Measurements from ENCODE around the gene BOC.

BOC gene, protein sequence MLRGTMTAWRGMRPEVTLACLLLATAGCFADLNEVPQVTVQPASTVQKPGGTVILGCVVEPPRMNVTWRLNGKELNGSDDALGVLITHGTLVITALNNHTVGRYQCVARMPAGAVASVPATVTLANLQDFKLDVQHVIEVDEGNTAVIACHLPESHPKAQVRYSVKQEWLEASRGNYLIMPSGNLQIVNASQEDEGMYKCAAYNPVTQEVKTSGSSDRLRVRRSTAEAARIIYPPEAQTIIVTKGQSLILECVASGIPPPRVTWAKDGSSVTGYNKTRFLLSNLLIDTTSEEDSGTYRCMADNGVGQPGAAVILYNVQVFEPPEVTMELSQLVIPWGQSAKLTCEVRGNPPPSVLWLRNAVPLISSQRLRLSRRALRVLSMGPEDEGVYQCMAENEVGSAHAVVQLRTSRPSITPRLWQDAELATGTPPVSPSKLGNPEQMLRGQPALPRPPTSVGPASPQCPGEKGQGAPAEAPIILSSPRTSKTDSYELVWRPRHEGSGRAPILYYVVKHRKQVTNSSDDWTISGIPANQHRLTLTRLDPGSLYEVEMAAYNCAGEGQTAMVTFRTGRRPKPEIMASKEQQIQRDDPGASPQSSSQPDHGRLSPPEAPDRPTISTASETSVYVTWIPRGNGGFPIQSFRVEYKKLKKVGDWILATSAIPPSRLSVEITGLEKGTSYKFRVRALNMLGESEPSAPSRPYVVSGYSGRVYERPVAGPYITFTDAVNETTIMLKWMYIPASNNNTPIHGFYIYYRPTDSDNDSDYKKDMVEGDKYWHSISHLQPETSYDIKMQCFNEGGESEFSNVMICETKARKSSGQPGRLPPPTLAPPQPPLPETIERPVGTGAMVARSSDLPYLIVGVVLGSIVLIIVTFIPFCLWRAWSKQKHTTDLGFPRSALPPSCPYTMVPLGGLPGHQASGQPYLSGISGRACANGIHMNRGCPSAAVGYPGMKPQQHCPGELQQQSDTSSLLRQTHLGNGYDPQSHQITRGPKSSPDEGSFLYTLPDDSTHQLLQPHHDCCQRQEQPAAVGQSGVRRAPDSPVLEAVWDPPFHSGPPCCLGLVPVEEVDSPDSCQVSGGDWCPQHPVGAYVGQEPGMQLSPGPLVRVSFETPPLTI

DNA sequence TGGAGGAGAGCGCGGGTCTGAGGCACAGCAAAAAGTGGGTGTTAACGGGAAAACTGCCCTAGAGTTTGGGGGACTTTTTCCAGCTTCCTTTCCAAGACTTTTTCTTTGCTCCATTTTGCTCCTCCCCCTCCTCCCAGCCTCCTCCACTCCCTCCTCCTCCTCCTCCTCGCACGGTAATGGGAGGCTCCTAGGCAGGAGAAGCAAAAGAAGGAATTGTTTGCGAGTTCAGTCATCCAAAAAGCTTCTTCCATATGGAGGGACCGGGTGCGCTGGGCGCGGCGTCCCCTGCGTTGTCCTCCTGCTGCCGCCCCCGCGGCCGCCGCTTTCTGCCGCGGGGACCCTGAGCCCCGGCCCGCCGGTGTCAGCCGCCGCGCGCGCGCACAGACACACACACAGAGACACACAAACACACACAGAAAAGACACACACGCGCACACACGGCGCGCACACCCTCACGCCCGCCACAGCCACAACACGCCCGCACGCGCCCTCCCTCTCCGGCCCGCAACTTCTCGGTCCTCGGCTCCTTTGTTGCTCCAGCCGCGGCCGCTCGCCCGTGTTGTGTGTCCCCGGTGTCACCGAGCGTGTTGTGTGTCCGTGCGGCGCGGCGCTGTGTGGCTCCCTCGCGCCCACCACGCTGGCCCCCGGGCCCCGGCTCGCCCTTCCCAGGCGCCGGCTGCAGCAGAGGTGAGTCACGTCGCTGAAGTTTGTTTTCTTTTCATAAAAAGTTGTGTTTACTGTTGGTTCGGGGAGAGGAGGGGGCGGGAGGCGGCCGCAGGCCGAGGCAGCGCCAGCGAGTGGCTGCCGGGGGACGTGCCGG, at the start of gene BOC:
BOC (plus strand) TSS at position 228 of the 820 bp plus-strand sequence. CDS start 38,246 bp downstream, outside the sequence.
- ChIA-PET POLR2A (no interaction called here), CTCF (no interaction called here)
- TF ChIP-seq, protein P1, sequence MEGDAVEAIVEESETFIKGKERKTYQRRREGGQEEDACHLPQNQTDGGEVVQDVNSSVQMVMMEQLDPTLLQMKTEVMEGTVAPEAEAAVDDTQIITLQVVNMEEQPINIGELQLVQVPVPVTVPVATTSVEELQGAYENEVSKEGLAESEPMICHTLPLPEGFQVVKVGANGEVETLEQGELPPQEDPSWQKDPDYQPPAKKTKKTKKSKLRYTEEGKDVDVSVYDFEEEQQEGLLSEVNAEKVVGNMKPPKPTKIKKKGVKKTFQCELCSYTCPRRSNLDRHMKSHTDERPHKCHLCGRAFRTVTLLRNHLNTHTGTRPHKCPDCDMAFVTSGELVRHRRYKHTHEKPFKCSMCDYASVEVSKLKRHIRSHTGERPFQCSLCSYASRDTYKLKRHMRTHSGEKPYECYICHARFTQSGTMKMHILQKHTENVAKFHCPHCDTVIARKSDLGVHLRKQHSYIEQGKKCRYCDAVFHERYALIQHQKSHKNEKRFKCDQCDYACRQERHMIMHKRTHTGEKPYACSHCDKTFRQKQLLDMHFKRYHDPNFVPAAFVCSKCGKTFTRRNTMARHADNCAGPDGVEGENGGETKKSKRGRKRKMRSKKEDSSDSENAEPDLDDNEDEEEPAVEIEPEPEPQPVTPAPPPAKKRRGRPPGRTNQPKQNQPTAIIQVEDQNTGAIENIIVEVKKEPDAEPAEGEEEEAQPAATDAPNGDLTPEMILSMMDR (IDR thresholded peaks at IDR 0.05; ENCODE audit: control extremely low read depth, extremely low read depth, low read depth, missing control alignments) = no peak
- peak; percentile 22 for DNase-seq (ENCODE audit: extremely low spot score)

DNA sequence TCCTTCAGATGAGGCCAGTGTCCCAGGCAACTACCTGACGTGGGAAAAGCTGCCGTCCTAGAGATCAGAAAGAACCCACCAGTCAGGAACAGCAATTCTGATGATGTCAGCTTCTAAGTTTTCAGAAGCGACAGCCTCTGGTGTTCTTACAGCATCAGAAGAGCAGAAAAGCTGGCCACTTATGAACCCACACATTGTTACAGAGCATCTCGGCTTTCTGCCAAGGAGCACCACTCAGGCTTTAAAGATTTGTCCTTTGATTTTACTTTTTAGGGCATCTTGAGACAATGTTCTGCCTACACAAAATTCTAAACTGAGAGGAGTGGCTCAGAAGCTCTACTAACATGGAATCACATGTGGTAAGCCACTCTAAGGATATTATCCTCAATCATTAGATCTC, 49.7 kb upstream of the BOC start:
- TF ChIP-seq, protein P1 (IDR thresholded peaks at IDR 0.05; ENCODE audit: control extremely low read depth, extremely low read depth, low read depth, missing control alignments) = no peak
- ChIA-PET POLR2A (no interaction called here), CTCF (no interaction called here)
- DNase-seq (ENCODE audit: extremely low spot score) = no peak

DNA sequence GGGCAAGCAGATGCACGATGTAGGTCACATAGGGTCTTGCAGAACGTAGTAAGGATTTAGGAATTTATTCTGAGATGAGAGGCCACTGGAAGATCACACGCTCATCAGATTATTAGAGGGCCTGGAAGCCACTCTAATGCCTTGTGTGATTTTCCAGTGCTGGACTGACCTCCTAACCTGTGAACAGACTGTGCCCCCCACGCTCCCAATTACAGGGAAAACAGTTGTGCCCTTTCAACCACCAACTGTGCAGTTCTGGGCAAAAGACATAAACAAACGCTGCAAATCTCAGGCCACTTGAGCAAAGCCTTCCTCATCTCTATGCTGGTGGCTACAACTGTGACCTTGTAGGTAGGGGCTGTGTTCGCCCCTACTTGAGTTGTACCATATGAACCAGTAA, 48.2 kb upstream of the BOC start:
- ChIA-PET CTCF (no interaction called here), POLR2A (no interaction called here)
- DNase-seq (ENCODE audit: extremely low spot score) = no peak
- TF ChIP-seq, protein P1 (IDR thresholded peaks at IDR 0.05; ENCODE audit: control extremely low read depth, extremely low read depth, low read depth, missing control alignments) = no peak

DNA sequence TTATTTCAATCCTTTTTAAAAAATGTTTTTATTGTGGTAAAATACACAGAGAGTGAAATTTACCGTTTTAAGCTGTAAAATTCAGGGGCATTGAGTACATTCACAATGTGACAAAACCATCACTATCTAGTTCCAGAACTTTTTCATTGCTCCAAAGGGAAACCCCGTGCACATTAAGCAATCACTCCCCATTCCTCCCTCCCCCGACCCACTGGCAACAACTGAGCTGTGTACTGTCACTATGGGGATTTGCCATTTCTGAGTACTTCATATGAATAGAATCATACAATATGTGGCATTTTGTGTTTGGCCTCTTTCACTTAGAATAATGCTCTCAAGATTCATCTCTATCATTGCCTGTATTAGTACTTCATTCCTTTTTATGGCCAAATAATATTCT, 45.5 kb upstream of the BOC start:
- POLR2A ChIA-PET = no interaction called here
- DNase-seq (ENCODE audit: extremely low spot score) = no peak
- CTCF ChIA-PET = no interaction called here

DNA sequence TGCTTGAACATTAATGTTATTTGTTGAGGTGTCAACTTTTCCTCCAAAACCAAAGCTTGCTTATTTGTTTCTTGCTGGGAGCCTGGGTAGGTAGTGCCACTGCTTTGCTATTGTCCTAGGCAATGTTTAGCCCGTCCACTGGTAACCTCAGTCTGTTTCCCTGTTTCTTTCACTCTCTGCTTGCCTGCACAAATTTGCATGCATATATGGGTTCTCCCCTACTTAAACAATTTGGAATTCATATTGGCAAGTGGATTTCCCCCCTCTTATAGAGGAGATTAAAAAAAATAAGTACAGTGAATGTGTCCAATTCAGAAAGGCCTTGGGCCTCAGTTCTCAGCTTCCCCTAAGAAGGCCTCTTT, 45.0 kb upstream of the BOC start:
- TF ChIP-seq, protein P1 (IDR thresholded peaks at IDR 0.05; ENCODE audit: control extremely low read depth, extremely low read depth, low read depth, missing control alignments) = no peak
- no peak for DNase-seq (ENCODE audit: extremely low spot score)
- CTCF ChIA-PET = no interaction called here
- POLR2A ChIA-PET = no interaction called here

More for the DNA sequence above, 45.5 kb upstream of the BOC start:
- TF ChIP-seq, protein P1 (IDR thresholded peaks at IDR 0.05; ENCODE audit: control extremely low read depth, extremely low read depth, low read depth, missing control alignments) = no peak

Measured in GM10248 (cell line).